ENCODE results near the gene GBA3.

DNA sequence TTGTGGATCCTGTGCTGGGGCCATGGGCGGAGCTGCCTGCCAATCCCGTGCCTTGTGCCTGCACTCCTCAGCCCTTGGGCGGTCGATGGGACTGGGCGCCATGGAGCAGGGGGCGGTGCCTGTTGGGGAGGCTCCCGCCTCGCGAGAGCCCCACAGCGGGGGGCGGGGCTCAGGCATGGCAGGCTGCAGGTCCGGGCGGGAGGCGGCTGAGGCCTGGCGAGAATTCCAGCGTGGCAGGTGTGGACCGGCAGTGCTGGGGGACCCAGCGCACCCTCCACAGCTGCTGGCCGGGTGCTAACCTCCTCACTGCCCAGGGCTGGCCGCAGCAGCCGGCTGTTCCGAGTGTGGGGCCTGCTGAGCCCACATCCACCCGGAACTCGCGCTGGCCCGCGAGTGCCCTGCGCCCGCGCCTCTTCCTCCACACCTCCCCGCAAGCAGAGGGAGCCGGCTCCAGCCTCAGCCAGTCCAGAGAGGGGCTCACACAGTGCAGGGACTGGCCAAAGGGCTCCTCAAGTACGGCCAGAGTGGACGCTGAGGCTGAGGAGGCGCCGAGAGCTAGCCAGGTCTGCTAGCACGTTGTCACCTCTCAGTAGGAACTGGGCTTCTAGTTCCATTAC, 85.9 kb downstream of the GBA3 start:
- TF ChIP-seq, protein P1, sequence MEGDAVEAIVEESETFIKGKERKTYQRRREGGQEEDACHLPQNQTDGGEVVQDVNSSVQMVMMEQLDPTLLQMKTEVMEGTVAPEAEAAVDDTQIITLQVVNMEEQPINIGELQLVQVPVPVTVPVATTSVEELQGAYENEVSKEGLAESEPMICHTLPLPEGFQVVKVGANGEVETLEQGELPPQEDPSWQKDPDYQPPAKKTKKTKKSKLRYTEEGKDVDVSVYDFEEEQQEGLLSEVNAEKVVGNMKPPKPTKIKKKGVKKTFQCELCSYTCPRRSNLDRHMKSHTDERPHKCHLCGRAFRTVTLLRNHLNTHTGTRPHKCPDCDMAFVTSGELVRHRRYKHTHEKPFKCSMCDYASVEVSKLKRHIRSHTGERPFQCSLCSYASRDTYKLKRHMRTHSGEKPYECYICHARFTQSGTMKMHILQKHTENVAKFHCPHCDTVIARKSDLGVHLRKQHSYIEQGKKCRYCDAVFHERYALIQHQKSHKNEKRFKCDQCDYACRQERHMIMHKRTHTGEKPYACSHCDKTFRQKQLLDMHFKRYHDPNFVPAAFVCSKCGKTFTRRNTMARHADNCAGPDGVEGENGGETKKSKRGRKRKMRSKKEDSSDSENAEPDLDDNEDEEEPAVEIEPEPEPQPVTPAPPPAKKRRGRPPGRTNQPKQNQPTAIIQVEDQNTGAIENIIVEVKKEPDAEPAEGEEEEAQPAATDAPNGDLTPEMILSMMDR (conservative IDR thresholded peaks at IDR 0.05): no peak
- TF ChIP-seq ZFX (IDR thresholded peaks at IDR 0.05): no peak

All from C4-2B (cell line).